ENCODE results near the gene DIPK2B.

Gene DIPK2B, protein sequence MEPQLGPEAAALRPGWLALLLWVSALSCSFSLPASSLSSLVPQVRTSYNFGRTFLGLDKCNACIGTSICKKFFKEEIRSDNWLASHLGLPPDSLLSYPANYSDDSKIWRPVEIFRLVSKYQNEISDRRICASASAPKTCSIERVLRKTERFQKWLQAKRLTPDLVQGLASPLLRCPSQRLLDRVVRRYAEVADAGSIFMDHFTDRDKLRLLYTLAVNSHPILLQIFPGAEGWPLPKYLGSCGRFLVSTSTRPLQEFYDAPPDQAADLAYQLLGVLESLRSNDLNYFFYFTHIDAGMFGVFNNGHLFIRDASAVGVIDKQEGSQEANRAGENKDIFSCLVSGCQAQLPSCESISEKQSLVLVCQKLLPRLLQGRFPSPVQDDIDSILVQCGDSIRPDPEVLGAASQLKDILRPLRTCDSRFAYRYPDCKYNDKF

DNA sequence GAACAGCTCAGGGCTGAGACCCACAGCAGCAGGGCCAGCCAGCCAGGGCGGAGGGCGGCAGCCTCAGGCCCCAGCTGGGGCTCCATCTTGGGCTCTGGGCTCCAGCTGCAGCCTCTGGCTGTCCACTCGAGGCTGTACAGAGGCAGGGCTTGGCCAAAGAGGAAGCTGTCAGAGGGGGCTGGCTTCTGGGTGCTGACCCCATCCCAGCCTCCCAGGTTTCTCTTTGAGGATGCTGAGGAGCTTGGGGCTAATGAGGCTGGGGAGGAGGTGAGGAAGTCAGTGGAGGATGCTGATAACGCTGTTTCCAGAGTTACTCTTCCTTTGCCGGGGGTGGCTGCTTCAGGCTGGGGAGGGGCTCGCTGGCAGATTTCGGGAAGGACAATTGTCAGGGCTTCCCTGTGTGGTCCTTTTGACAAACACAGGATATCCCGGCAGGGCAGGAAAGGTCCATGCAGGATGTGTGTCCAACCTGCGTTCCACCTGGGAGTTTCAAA lies at the start of gene DIPK2B:
TSS of gene DIPK2B (minus strand) at position 136 of the 494 bp plus-strand sequence. CDS start at position 86, 50 bp downstream.
- DNase-seq (ENCODE audit: low spot score), result no peak

DNA sequence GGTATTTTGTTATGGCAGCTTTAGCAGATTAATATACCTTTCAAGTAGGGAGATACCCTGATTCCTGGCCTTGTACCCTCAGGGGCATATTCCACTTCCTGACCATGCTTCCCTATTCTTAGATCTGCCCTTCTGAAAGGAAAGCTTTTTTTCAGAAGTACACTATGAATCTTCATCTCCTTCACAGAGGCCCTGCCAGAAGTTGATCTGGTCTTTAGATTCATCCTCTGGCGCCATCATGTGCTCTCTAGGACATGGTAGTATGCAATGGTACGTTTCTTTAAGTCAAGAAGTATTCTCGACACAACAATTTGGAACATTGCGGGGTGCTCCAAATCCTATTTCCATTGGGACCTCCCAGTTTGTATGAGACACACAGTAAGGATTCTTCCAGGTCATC lies 39.6 kb upstream of the DIPK2B start:
- DNase-seq (ENCODE audit: low spot score), result no peak

DNA sequence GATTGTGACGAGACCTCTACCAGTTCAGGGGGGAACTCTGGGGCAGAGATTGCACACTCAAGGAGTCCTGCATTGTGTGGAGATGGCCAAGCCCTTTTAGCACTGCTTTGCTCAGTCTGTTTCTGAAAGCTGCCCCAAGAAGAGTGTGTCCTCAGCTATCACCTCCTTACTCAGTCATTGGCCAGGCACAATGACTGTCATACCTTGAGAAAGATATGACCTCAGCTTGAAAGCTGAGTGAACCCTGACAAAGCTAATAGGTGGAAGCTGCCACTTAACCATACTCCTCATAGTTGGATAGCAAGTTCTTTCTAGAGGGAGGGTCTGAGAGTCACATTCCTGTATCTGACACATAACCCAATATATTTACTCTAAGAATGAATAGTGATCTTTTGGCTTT lies 37.8 kb upstream of the DIPK2B start:
- DNase-seq (ENCODE audit: low spot score), result no peak

DNA sequence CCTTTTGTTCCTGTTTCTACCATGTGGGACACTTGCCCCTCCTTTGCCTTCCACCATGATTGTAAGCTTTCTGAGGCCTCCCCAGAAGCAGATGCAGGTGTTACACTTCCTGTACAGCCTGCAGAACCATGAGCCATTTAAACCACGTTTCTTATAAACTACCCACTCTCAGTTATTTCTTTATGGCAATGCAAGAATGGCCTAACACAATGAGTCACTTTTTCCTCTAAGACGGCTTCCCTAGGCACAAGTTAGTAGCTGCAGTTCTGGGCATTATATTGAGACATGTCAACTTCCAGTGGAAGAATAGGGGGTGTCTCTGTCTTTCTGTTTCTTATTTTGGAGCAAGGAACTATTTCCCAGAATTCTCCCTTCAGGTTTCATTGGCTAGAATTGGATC lies 32.9 kb upstream of the DIPK2B start:
- DNase-seq (ENCODE audit: low spot score), result no peak

DNA sequence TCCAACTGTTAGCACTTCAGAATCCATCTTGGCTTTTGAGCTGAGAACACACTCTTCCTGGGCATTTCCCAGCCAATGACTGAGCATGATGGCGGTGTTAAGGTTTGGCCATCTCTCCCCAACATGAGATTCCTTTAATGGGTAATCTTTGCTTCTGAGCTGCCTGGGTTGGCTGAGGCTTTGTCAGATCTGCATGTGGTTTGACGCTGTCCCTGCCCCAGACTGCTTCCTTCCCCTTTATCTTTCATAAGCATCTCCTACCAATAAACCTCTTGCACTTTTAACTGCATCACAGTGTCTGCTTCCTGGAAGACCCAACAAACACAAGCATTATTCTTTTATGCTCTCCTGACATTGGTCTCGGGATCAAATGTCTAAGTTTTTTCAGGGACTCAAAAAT lies 31.5 kb upstream of the DIPK2B start:
- no peak for DNase-seq (ENCODE audit: low spot score)

DNA sequence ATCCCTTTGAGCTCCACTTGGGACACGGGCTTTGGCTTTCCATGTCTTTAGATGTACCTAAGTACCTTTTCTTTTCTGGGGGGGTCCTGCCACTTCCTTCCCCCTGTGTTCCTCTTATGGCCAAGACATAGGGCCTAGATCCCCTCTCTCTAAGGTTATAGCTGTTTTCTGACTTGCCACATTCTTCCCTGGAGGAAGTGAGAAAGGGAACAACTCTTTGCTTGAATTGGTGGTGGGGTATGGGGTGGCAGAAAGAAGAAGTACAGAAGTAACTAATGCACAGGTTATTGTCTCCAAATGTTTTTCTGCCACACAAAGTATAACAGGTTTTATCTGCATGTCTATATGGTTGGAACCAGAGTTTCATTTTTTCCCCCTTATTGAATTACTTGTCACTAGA lies 29.7 kb upstream of the DIPK2B start:
- no peak for DNase-seq (ENCODE audit: low spot score)

DNA sequence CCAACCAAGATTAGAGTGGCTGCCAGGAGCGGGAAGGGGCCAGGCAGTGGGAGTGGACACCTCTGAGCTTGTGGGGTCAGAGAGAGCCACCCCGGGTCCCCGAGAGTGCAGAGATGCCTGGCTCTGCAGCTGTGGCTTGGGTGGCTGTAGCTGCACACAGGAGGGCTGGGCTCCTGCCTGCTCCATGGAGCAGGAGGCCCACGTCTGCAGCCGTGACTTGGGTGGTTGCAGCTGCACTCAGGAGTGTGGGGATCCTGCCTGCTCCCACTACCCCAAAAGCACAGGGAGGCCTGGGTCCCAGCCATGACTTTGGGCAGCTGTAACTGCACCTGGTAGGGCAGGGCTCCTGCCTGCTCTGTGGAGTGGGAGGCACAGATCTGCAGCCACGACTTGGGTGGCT lies 28.7 kb upstream of the DIPK2B start:
- DNase-seq (ENCODE audit: low spot score), result no peak

DNA sequence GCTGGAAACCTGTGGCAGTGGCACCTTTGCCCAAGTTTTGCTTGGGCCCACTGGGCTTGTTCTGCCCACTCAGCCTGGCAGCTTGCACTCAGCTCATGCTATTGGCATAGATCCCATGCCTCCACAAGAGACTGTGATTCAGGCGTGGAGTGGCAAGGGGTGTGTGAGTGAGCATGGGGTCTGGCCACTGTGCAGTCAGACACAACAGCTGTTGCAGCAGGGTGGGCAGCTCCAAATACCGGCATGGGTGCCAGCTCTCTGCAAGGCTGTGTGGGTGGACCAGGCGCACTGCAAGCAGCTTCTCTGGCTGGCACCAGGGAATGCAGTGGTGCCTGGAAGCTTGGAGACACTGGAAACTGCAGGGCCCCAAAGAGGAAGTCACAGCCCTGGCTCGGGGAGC lies 27.4 kb upstream of the DIPK2B start:
- no peak for DNase-seq (ENCODE audit: low spot score)

DNA sequence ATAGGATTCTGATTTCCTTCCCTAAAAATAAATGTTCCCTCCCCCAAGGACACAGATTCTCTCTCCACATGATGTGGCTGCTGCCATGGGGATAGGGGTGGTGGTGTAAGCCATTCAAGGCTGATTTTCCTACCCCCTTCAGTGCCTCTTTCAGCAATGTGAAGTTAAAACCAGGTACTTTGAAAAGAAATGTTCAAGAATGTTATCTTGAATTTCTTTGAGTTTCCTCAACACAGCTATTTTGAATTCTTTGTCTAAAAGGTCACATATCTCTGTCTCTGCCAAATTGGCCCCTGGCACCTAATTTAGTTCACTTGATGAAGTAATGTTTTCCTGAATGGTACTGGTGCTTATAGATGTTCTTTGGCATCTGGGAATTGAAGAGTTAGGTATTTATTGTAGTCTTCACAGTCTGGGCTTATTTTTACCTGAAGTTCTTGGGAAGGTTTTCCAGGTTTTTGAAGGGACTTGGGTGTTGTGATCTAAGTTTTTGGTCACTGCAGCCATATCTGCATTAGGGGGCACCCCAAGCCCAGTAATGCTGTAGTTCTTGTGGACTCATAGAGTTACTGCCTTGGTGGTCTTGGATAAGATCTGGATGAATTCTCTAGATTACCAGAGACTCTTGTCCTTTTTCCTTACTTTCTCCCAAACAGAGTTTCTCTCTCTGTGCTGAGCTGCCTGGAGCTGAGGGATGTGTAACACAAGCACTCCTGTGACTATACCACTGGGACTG lies 7.6 kb upstream of the DIPK2B start:
- DNase-seq (ENCODE audit: low spot score), result no peak

DNA sequence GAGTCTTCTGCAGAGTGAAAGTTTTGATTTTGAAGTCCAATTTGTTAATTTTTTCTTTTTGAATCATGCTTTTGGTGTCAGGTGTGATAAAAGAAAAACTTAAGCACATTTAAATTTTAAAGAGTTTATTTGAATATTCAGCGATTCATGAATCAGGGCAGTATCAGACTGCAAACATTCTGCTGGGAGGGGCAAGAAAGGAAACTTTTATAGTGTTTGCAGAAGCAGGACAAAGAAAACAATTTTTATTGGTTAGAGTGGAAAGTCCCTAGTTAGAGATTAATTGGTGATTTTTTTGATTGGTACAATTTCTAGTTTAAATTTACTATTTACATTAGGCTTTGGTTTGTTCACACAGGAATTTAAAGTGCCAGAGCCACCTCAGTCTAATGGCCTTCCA lies 1.5 kb upstream of the DIPK2B start:
- DNase-seq (ENCODE audit: low spot score), result no peak

DNA sequence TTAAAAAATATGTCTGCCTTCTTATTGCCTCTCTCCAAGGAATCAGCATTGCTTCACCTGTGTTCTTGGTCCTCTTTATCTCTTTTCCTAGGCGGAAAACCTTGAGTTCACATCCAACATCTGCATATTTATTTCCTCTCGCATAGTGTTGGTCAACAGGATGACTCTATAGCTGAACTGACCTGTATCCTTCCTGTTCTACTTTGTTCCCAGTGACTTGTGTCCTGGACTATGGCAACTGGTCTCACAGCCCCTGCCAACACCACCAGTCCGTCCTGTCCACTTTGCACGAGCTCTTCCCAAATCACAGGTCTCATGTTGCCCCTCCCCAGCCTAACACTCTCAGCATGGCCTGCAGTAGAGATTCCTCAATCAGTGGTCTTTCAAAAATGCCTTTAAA lies 2.0 kb downstream of the DIPK2B start:
- no peak for DNase-seq (ENCODE audit: low spot score)

DNA sequence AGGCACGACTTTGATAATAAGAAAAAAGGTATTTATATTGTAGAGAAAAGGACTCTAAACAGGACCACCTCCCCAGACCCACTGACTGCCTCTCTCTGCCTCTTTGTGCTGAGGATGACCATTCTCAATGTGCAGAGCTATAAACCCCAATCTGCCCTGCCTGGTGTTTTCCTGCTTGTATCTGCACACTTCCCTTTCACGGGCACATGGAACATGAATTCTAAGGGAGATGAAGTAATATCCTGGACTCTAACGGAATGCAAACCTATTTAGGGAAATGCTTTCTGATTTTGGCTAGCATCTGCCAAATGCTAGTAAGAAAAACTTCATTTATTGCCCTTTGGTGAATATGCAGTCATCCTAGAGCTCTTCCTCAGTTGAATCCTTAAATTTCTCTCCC lies 2.4 kb downstream of the DIPK2B start:
- DNase-seq (ENCODE audit: low spot score), result no peak

DNA sequence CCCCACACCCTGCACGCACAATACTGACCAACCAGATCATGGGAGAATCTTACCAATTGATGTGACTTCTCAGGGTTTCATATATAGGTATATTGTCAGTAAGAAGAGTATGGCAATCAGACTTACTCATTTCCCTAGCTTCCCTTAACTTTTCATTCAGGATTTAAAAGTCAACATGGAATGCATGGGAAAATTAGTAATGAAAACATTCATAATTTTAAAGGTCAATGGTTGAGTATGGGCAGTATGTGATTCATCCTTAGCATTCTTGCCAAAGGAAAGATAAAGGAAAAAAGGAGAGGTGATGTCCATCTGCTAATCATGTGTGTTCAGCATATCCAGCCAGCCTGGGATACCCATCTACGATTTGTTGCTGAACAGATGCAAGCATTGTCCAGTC lies 4.0 kb downstream of the DIPK2B start:
- no peak for DNase-seq (ENCODE audit: low spot score)

DNA sequence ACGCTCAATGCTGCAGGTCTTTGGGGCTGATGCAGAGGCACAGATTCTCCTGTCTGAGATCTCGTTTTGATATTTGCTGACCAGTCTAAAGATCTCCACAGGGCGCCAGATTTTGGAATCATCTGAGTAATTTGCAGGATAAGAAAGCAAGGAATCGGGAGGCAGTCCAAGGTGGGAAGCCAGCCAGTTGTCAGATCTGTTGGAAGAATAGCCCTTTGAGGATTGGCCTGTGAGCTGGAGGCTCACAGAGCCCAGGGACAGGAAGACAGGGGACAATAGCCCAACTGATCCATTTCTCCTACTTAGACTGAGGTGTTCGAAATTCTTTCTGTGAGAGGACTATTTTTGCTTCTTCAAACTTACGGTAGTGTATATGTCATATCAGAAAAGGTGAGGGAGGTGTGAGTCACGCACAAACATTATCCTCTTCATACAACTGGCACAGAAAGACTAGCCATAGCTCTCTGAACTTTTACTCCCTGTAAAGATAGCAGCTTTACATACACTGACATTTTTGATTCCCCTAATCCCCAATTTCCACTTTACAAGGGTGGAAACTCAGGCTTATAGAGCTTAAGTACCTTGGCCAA lies 8.8 kb downstream of the DIPK2B start:
- no peak for DNase-seq (ENCODE audit: low spot score)

DNA sequence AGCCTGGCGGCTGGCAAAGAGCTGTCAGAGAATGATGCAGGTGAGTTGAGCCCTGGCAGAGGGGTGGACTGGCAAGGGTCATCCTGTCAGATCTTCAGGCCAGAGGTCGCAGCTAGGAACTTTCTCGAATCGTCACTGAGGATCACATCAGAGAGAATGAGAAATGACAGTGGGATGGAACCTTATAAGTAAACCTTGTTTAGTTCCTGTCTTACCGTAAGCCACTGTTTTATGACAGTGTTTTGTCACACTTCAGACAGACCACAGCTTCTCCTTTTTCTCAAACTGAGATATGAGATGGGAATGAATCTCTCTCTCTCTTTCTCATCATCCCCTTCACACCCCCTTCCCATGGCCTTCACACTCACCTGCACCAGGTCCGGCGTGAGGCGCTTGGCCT lies 9.3 kb downstream of the DIPK2B start:
- no peak for DNase-seq (ENCODE audit: low spot score)

DNA sequence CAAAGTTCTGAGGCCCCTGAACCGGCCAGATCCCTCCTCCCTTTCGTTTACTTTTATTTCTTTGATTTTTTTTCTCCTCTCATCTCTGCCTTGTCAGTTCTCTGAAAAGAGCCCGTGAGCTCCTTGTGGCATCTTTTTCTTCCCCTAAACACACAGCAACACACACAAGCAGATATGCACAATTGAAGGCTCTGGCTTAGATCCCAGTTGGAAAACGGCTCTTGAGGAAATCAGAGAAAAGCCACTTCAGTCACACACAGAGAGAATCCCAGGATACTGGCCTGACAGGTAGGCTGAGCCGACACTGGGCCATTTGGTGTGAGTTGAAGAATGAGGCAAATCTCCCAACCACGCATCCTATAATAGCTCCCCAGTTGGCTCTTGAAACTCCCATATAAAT lies 12.9 kb downstream of the DIPK2B start:
- DNase-seq (ENCODE audit: low spot score), result no peak

DNA sequence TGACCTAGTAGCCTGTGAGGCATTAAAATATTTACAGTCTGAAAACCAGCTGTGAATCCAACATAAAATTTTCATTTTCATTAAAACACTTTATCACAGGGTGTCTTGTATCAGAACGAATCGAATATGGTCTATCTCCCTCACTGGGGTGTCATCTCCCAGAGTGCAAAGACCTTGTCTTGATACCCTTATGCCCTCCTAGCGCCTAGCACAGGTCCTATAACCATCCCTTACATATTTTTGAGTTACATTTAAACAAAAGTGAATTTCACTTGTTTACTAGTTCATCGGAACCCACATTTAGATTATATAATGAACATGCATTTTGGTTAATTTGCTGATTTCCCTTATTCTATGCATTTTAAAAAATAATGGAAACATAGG lies 14.0 kb downstream of the DIPK2B start:
- DNase-seq (ENCODE audit: low spot score), result no peak

DNA sequence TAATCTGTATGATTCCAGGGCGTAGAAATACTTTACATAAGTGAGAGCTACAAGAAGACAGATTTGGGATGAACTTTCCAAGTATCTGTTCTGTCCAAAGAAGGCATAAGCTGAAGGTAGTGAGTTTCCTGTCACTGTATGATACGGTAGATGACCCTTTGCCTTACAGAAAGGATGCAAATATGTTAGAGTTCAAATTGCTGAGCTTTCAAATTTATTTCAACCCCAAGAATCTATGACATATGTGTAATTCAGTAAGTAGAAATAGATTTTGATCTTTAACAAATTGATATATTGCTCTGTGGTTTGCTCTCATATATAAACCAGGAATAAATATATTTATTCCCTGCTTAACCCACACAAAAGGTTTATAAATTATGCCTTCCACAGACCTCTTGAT lies 16.5 kb downstream of the DIPK2B start:
- no peak for DNase-seq (ENCODE audit: low spot score)

DNA sequence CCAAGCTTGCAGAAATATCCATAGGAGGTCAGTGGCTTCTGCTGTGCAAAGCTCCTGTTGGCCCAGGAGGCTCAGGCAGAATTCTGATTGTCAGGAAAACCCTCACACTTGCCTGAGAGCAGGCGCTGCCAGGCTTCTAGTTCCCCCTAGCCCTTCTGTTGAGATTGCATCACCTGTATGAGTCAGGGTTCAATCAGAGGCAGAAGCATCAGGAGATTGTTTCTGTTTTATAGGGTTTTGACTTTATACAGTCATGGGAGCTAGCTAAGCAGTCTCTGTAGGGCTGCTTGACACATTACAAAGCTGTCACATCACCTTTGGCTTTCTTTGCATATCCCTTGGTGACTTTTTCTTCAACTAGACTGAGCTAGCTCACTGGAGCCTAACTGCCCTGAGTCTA lies 27.8 kb downstream of the DIPK2B start:
- DNase-seq (ENCODE audit: low spot score), result no peak

DNA sequence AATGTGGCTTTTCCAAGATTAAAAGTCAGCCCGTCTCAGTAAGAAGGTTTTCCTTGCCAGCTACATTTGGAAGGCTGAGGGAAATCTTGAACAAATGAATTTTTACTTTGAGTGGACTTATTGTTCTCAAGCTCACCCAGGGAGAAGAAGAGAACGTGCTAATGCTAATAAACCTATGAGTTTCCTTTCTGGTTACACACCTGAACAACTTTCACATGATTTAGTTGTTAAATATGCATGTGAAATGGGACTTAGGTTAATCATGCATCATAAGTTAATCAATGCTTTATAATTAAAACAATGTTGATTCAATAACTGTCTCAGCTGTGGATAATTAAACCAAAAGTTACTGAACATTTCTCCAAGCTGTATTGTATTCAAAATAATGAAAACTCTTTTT lies 33.9 kb downstream of the DIPK2B start:
- no peak for DNase-seq (ENCODE audit: low spot score)

DNA sequence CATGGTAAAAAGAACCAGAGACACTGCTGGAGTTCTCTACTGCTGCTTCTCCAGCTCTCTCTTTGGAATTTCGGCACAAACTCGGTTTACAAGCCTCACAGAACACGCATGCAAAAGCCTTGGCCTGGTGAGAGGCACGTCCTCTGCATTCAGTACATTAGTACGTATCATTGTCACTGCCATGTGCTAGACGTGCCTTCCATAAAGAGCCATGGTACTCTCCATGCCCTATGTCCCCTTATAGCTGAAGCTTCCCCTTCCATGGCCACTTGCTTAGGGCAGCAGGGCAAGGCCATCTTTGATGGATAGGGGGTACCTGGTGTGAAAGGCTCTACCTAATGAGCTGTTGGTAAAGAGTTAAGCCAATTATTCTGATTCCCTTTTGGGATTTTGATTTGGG lies 35.0 kb downstream of the DIPK2B start:
- no peak for DNase-seq (ENCODE audit: low spot score)

DNA sequence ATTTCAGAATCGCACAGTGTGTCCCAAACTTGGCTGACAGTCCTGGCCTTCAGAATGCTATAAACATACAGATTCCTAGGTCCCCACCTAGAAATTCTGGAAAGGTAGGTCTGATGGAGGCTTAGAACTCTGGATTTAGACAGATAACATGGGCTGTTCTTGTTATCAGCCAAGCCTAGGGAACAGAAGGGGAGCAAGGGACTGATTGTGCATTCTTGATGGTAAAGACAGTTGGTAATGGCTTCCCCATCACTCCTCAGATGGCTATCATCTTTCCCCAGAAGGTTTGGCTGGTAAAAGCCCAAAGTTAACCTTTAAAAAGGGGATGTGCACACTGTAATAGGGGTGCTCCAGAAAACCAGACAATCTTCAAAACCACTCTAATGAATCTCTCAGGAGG lies 35.7 kb downstream of the DIPK2B start:
- no peak for DNase-seq (ENCODE audit: low spot score)

DNA sequence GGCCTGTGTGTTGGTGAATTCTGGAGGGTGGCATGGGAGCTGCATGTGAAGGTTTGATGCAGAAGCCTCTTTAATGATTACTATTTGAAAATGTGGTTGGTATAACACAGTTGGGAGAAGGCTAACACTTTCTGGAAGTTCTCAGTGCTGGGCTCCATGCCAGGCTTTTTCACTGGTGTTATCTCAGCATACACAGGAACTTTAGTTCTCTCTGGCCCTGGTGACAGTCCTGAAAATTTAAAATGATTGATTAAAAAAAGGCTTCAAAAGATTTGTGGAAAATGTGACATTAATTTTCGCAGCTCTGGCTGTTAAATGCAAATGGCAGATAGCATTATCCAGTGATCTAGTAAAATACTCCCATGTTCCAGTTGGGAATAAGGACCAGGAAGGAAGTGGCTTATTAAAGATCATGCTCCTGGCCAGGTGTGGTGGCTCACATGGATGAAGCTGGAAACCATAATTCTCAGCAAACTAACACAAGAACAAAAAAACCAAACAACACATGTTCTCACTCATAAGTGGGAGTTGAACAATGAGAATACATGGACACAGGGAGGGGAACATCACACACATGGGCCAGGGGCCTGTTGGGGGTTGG lies 36.6 kb downstream of the DIPK2B start:
- DNase-seq (ENCODE audit: low spot score), result no peak

Data from CD4-positive, alpha-beta T cell treated with Interleukin-2 at 100 ng/mL for 4 hours (primary cell).